GM10266 (cell line): ENCODE data around the gene GPR146.
"Not testable (repeated sequence)": the region's sequence is repeated elsewhere in the genome, so short reads cannot be mapped to it uniquely, and the experiment has no call there.

Experiments used
- DNase-seq: peaks from one replicate; pipeline ENCODE4 v3.0.0; 2012; ENCODE audit errors: extremely low spot score
- CTCF ChIP-seq: IDR thresholded peaks from 2 replicates; pipeline ENCODE4 v1.5.1; 2012; ENCODE audit warnings: mild to moderate bottlenecking, low read depth; ENCODE audit not compliant: control insufficient read depth, insufficient read depth; ENCODE audit errors: missing control alignments

GPR146 gene

GRCh38 chr7:1068619-1069018, 24.3 kb downstream of the GPR146 start:
- DNase-seq = no peak
- TF ChIP-seq CTCF = no peak

GRCh38 chr7:1070544-1071011, 26.2 kb downstream of the GPR146 start:
- DNase-seq = no peak
- TF ChIP-seq CTCF = no peak

DNA sequence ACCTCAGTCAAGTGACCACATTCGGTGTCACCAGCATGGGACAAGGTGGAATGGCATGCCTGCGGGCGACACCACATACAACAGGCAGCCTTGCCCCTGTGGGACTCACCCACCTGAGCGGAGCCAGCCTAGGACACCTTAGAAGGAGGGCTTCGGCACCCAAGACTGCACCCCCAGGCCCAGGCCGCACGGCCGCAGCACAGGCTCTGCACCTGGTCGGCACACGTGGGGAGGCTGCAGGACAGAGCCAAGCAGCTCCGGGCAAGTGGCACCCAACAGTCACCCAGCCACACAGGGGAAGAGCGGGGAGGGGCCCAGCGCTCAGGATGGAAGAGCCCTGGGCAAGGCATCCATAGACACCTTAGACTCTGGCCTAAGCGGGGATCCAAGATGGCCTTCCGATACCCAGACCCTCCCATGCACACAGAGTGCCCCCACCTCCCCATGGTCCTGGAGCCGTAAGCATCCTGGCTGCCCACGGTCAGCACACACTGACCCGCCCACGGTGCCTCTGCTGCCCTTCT, 27.4 kb downstream of the GPR146 start:
- no peak for DNase-seq
- TF ChIP-seq CTCF = no peak

DNA sequence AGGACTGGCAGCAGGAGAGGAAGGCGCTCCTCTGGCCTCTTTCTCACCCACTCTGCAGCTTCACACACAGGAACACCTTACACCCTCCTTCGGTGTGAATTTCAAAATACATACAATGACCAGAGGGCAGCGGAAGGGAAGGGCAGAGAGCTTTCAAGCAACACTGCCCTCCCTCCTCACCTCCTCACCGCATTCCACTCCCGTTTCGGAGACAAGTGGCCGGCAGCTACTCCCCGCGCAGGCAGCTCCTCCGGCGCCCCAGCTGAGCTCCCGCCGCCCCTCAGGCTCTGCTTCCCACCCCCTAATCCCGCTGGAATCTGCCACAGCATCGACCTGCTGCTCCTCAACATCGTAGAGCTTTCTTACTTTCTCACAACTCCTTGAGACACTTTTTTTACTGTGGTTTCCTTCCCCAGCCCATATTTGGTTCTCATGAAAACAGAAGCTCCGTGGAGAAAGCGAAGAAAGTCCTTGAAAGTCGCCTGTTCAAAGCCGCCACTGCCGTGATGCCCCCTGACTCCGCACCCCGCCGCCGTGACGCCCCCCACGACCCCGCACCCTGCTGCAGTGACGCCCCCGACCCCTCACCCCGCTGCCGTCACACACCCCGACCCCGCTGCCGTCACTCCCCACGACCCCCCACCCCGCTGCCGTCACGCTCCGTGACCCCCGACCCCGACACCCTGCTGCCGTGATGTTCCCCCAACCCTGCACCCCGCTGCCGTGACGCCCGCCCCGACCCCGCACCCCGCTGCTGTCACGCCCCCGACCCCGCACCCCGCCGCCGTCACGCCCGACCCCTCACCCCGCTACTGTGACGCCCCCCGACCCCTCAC, 29.0 kb downstream of the GPR146 start:
- TF ChIP-seq CTCF = no peak
- DNase-seq = no peak

DNA sequence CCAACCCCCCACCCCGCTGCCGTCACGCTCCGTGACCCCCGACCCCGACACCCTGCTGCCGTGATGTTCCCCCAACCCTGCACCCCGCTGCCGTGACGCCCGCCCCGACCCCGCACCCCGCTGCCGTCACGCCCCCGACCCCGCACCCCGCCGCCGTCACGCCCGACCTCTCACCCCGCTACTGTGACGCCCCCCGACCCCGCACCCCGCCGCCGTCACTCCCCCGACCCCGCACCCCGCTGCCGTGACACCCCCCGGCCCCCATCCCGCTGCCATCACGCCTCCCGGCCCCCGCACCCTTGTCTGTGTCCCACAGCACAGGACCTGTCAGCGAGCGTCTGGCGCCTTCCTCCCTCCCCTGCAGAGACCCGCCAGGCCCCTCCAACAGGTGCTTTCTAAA, 29.7 kb downstream of the GPR146 start:
- not testable (repeated sequence) for DNase-seq

GRCh38 chr7:1074593-1075431, 30.5 kb downstream of the GPR146 start:
- no peak for DNase-seq
- no peak for TF ChIP-seq CTCF

GRCh38 chr7:1076184-1077072, 32.1 kb downstream of the GPR146 start:
- TF ChIP-seq CTCF = no peak
- no peak for DNase-seq
